Uterus (tissue), 4 donors: ENCODE data around the gene PPFIBP1. TPM values are rescaled to one million over a fixed set of nuclear protein-coding genes. Genes with fewer than 3 reads are reported as not detected.

Experiments used
- DNase-seq, 2 donors: peaks; one replicate each; pipeline ENCODE4 v3.0.0-alpha.2; 2019 to 2020
- H3K27ac ChIP-seq, 2 donors: fragments of 200-600 bp; sonication (generic); 1 replicate in 1 of 2; 2 replicates in 1 of 2; pipeline ENCODE4 v1.5.1; 2016 to 2018
- H3K27me3 ChIP-seq, 2 donors: fragments of 200-600 bp; sonication (generic); one replicate each; pipeline ENCODE4 v1.5.1; 2018 to 2019; ENCODE audit warnings: control low read depth in 1 of 2
- H3K36me3 ChIP-seq, 2 donors: fragments of 200-600 bp; sonication (generic); one replicate each; pipeline ENCODE4 v1.5.1; 2019; ENCODE audit warnings: control low read depth in 1 of 2
- H3K4me1 ChIP-seq, 2 donors: fragments of 200-600 bp; sonication (generic); one replicate each; pipeline ENCODE4 v1.5.1; 2018 to 2019; ENCODE audit warnings: control low read depth in 1 of 2
- H3K4me3 ChIP-seq, 2 donors: fragments of 200-600 bp; sonication (generic); 1 replicate in 1 of 2; 2 replicates in 1 of 2; pipeline ENCODE4 v1.5.1; 2018 to 2019; ENCODE audit warnings: mild to moderate bottlenecking in 1 of 2
- H3K9me3 ChIP-seq, 2 donors: fragments of 200-600 bp; sonication (generic); one replicate each; pipeline ENCODE4 v1.5.1; 2019; ENCODE audit warnings: control low read depth in 1 of 2
- CTCF ChIP-seq, 4 experiments: fragments of 200-600 bp in 2 of 4; fragments of 450-650 bp in 2 of 4; sonication (generic) in 2 of 4; IDR thresholded peaks; one replicate each; pipeline ENCODE4 v1.5.1; 2016 to 2019; ENCODE audit warnings: antibody characterized with exemption in 4 of 4, mild to moderate bottlenecking in 2 of 4, moderate library complexity in 1 of 4
- POLR2A ChIP-seq, 2 donors: fragments of 450-650 bp; IDR thresholded peaks; one replicate each; pipeline ENCODE4 v1.6.1; 2016; ENCODE audit warnings: antibody characterized with exemption in 2 of 2, mild to moderate bottlenecking in 1 of 2, moderate library complexity in 1 of 2
- intact Hi-C: fragments of 100-400 bp; cut with DNase I; formaldehyde crosslinking; loops from one replicate; pipeline ENCODE4 v1.15.1; 2023; ENCODE audit warnings: low total_unique reads
- total RNA-seq, 4 donors: library from RNA; depleted of rRNA in 3 of 4; stranded (reverse); fragments of >200 nt in 3 of 4; gene quantifications; one replicate each; pipeline versions ENCODE4 v1.1.0 to v1.2.4, GENCODE V29; 2014 to 2023
- donor health status: DM: yes; HTN: yes; CAD: no.

The PPFIBP1 gene
- total RNA-seq, 4 donors from 2014 or later: 43.8 to 139 (median 82.7) TPM

GRCh38 chr12:27695556-27696292 lies 171.7 kb downstream of the PPFIBP1 start:
- TF ChIP-seq CTCF (IDR thresholded peaks at IDR 0.05): no peak
- Histone ChIP-seq H3K36me3 (no peaks in the 10 kb centered on the region), H3K27me3 (no peaks in the 10 kb centered on the region), H3K27ac (no peak overlapping the region), H3K4me3 (no peak overlapping the region), H3K4me1 (no peaks in the 10 kb centered on the region), H3K9me3 (no peaks in the 10 kb centered on the region)
- no peak for DNase-seq
- intact Hi-C loops: no loop called here

GRCh38 chr12:27696293-27696652 lies 172.3 kb downstream of the PPFIBP1 start, which contains the start of gene REP15:
TSS of gene REP15 (plus strand) at chr12:27696447. CDS start at chr12:27696563, 116 bp downstream.
- DNase-seq: no peak
- Histone ChIP-seq H3K4me1 (no peaks in the 10 kb centered on the region), H3K9me3 (no peaks in the 10 kb centered on the region), H3K27ac (no peak within 1 kb of the TSS), H3K4me3 (no peak within 1 kb of the TSS), H3K27me3 (no peaks in the 10 kb centered on the region), H3K36me3 (no peaks in the 10 kb centered on the region)
- intact Hi-C loops: no loop called here
- TF ChIP-seq CTCF (IDR thresholded peaks at IDR 0.05) (no peak), POLR2A (IDR thresholded peaks at IDR 0.05) (no peak)

GRCh38 chr12:27696864-27697564 lies 173.0 kb downstream of the PPFIBP1 start:
- Histone ChIP-seq H3K4me1 (no peaks in the 10 kb centered on the region), H3K27me3 (no peaks in the 10 kb centered on the region), H3K9me3 (no peaks in the 10 kb centered on the region), H3K27ac (no peak overlapping the region), H3K4me3 (no peak overlapping the region), H3K36me3 (no peaks in the 10 kb centered on the region)
- intact Hi-C loops: no loop called here
- DNase-seq: no peak
- TF ChIP-seq POLR2A (IDR thresholded peaks at IDR 0.05) (no peak), CTCF (IDR thresholded peaks at IDR 0.05) (no peak)

GRCh38 chr12:27703720-27704452 lies 179.9 kb downstream of the PPFIBP1 start:
- H3K27ac ChIP-seq: no peak overlapping the region
- H3K36me3 ChIP-seq: no peaks in the 10 kb centered on the region
- DNase-seq: peak; percentile 49 to 67
- no peaks in the 10 kb centered on the region for H3K27me3 ChIP-seq
- intact Hi-C loops: no loop called here
- no peaks in the 10 kb centered on the region for H3K4me1 ChIP-seq
- H3K4me3 ChIP-seq: no peak overlapping the region
- TF ChIP-seq CTCF (IDR thresholded peaks at IDR 0.05): peak; percentile 65 to 74 (median 72)
- no peak for TF ChIP-seq POLR2A (IDR thresholded peaks at IDR 0.05)
- no peaks in the 10 kb centered on the region for H3K9me3 ChIP-seq

- intact Hi-C loops: no loop called here
- no peak overlapping the region for H3K27ac ChIP-seq
- H3K4me1 ChIP-seq: no peaks in the 10 kb centered on the region
- no peak overlapping the region for H3K4me3 ChIP-seq
- H3K36me3 ChIP-seq: no peaks in the 10 kb centered on the region
- TF ChIP-seq CTCF (IDR thresholded peaks at IDR 0.05): no peak
- TF ChIP-seq POLR2A (IDR thresholded peaks at IDR 0.05): no peak
- no peaks in the 10 kb centered on the region for H3K27me3 ChIP-seq
- H3K9me3 ChIP-seq: no peaks in the 10 kb centered on the region
- DNase-seq: no peak
These were observed 181.3 kb downstream of the PPFIBP1 start for GRCh38 chr12:27705263-27705662.
